Endothelial cell of umbilical vein (primary cell): Measurements from ENCODE around the gene SSC4D. TPM values are rescaled to one million over a fixed set of nuclear protein-coding genes. Genes with fewer than 3 reads are reported as not detected.

Experiments
- BruUV-seq: library from RNA; stranded (reverse); fragments of 400-500 nt; replicated peaks from 2 replicates; lab custom pipeline; 2021; lab: Mats Ljungman, UMichigan
- CTCF ChIA-PET: fragments of 300-600, 350-600 bp; sonication (Branson Sonifier 250); formaldehyde crosslinking; loops from one replicate; lab custom pipeline; 2021; ENCODE audit warnings: antibody characterized with exemption, inconsistent platforms; lab: Charles Lee
- POLR2A ChIA-PET: fragments of 300-600, 350-600 bp; sonication (Branson Sonifier 250); formaldehyde crosslinking; loops from one replicate; lab custom pipeline; 2021; ENCODE audit warnings: antibody characterized with exemption, inconsistent platforms; lab: Charles Lee
- DNase-seq: peaks from one replicate; pipeline ENCODE4 v3.0.0-alpha.2; 2011; ENCODE audit warnings: low read depth, low spot score
- FAIRE-seq: peaks from 2 replicates; lab custom pipeline; 2011; peaks lifted over from hg19 to GRCh38; lab: Jason Lieb, UNC
- H2AFZ ChIP-seq: 2 replicates; pipeline ENCODE4 v1.6.0; 2012; ENCODE audit warnings: low read depth, low read length, control low read depth, inconsistent platforms
- H3K27ac ChIP-seq: 2 replicates; pipeline ENCODE4 v1.5.1; 2011; ENCODE audit warnings: low read depth, mild to moderate bottlenecking, control low read depth, low read length, moderate library complexity; ENCODE audit not compliant: insufficient read depth
- H3K27me3 ChIP-seq, 2 experiments: 2 replicates each; pipeline versions ENCODE4 v1.6.0 to v1.6.1; 2011; ENCODE audit warnings: low read length in 2 of 2, mixed read lengths in 1 of 2; ENCODE audit not compliant: control insufficient read depth in 2 of 2, insufficient read depth in 2 of 2
- H3K36me3 ChIP-seq, 2 experiments: 2 replicates in 1 of 2; 3 replicates in 1 of 2; pipeline ENCODE4 v1.5.1; 2011; ENCODE audit warnings: low read length in 2 of 2, mild to moderate bottlenecking in 1 of 2, moderate library complexity in 1 of 2; ENCODE audit not compliant: control insufficient read depth in 2 of 2, insufficient read depth in 2 of 2; ENCODE audit errors: extremely low read depth in 1 of 2
- H3K4me1 ChIP-seq: 3 replicates; pipeline ENCODE4 v1.5.1; 2011; ENCODE audit warnings: mild to moderate bottlenecking, low read length; ENCODE audit not compliant: control insufficient read depth, insufficient read depth; ENCODE audit errors: extremely low read depth
- H3K4me2 ChIP-seq: 2 replicates; pipeline ENCODE4 v1.6.1; 2011; ENCODE audit warnings: low read length, control low read depth, mixed read lengths; ENCODE audit not compliant: insufficient read depth
- H3K4me3 ChIP-seq, 3 experiments: fragments of 200-600 bp in 1 of 3; sonication (generic), shearing (Covaris generic) in 1 of 3; replicated peaks in 1 of 3; 2 replicates each; pipeline ENCODE4 v1.5.1; 2011 to 2016; ENCODE audit warnings: control low read depth in 3 of 3, low read length in 3 of 3, mild to moderate bottlenecking in 2 of 3, inconsistent platforms in 1 of 3, low read depth in 1 of 3, moderate library complexity in 1 of 3; ENCODE audit not compliant: insufficient read depth in 1 of 3
- H3K79me2 ChIP-seq: 2 replicates; pipeline ENCODE4 v1.6.0; 2012; ENCODE audit warnings: low read length, inconsistent platforms; ENCODE audit not compliant: control insufficient read depth, insufficient read depth
- H3K9ac ChIP-seq: replicated peaks from 2 replicates; pipeline ENCODE3; 2011; ENCODE audit warnings: low read length, control low read depth; ENCODE audit not compliant: insufficient read depth; ENCODE audit errors: extremely low read depth
- H3K9me1 ChIP-seq: replicated peaks from 3 replicates; pipeline ENCODE4 v1.6.0; 2011; ENCODE audit warnings: mild to moderate bottlenecking, low read length; ENCODE audit not compliant: control insufficient read depth, insufficient read depth; ENCODE audit errors: extremely low read depth
- H3K9me3 ChIP-seq: replicated peaks from 2 replicates; pipeline ENCODE4 v1.5.1; 2012; ENCODE audit warnings: low read length, inconsistent platforms; ENCODE audit not compliant: control insufficient read depth, insufficient read depth
- H4K20me1 ChIP-seq: replicated peaks from 2 replicates; pipeline ENCODE3; 2011; ENCODE audit warnings: mild to moderate bottlenecking, low read length; ENCODE audit not compliant: control insufficient read depth, insufficient read depth; ENCODE audit errors: extremely low read depth
- EZH2 ChIP-seq: IDR thresholded peaks from 2 replicates; pipeline ENCODE4 v1.6.1; 2012; ENCODE audit warnings: borderline replicate concordance, low read depth, mild to moderate bottlenecking, moderate library complexity, low read length, inconsistent platforms; ENCODE audit not compliant: severe bottlenecking
- FOS ChIP-seq: IDR thresholded peaks from 2 replicates; pipeline ENCODE4 v1.6.1; 2011; ENCODE audit warnings: mild to moderate bottlenecking, low read length, moderate library complexity, borderline replicate concordance; ENCODE audit not compliant: insufficient read depth
- GATA2 ChIP-seq: IDR thresholded peaks from 2 replicates; pipeline ENCODE4 v1.7.0; 2011; ENCODE audit warnings: low read depth, mild to moderate bottlenecking, moderate library complexity, mixed read lengths, low read length; ENCODE audit not compliant: insufficient read length, insufficient read depth
- JUN ChIP-seq: IDR thresholded peaks from 2 replicates; pipeline ENCODE4 v1.6.1; 2011; ENCODE audit warnings: borderline replicate concordance, low read depth; ENCODE audit not compliant: insufficient read length, insufficient read depth
- MYC ChIP-seq: IDR thresholded peaks from one replicate; pipeline ENCODE4 v1.6.1; 2011; ENCODE audit warnings: mild to moderate bottlenecking, low read depth, low read length
- POLR2A ChIP-seq: IDR thresholded peaks from 2 replicates; pipeline ENCODE4 v1.6.1; 2012; ENCODE audit warnings: low read depth, mild to moderate bottlenecking, control low read depth, low read length
- POLR2AphosphoS5 ChIP-seq: IDR thresholded peaks from 2 replicates; pipeline ENCODE4 v1.6.1; 2012; ENCODE audit warnings: low read depth, mild to moderate bottlenecking, control low read depth, low read length, moderate library complexity; ENCODE audit not compliant: insufficient read depth
- dilution Hi-C: fragments of 300-500 bp; cut with MboI; formaldehyde crosslinking; loops from one replicate; pipeline ENCODE4 v1.15.0; 2019; ENCODE audit warnings: low sequenced_read_pairs; ENCODE audit not compliant: extremely low pct_ligation_motif_present
- intact Hi-C: fragments of 100-400 bp; cut with micrococcal nuclease; formaldehyde crosslinking; loops from one replicate; pipeline ENCODE4 v1.10.0; 2022
- polyA plus RNA-seq, 4 experiments: library from polyadenylated mRNA; depleted of rRNA in 3 of 4; stranded (reverse) in 3 of 4; unstranded in 1 of 4; fragments of >200 nt; gene quantifications; 2 replicates each; pipeline versions ENCODE4 v1.2.1 to v1.2.3, GENCODE V29; 2011 to 2012; ENCODE audit warnings: missing spikeins in 1 of 4
- total RNA-seq: library from RNA; stranded (reverse); gene quantifications from 2 replicates; pipeline ENCODE4 v1.2.3, GENCODE V29; 2021
- TF ChIP-seq, protein P1 (sequence below), 2 donors: IDR thresholded peaks; 1 replicate in 1 of 2; 2 replicates in 1 of 2; pipeline ENCODE4 v1.5.1; 2011; ENCODE audit warnings: low read length in 2 of 2, mild to moderate bottlenecking in 2 of 2, moderate library complexity in 2 of 2, control low read depth in 1 of 2, inconsistent platforms in 1 of 2, low read depth in 1 of 2; ENCODE audit not compliant: insufficient read depth in 1 of 2; ENCODE audit errors: extremely low read depth in 1 of 2
- TF ChIP-seq, protein P2 (sequence below): IDR thresholded peaks from 2 replicates; pipeline ENCODE4 v1.6.1; 2011; ENCODE audit not compliant: insufficient read depth, insufficient read length

SSC4D gene
- total and polyA plus RNA-seq, 2 donors (not counting 3 experiments of a cell fraction or from before 2014, with no cell fraction given) = 0.46 to 0.88 TPM

DNA sequence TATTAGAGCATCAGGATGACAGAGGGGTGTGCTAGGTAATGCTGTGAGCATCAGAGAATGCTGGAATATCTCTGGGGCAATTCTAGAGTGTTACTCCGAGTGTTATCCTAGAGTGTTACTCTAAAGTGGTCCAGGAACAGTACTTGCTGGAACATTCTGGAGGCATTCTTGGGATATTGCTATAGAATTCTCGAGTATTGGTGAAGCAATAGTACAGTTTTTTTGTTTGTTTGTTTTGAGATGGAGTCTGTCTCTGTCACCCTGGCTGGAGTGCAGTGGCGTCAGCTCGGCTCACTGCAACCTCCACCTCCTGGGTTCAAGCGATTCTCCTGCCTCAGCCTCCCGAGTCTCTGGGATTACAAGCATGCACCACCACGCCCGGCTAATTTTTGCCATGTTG lies 12.6 kb downstream of the SSC4D start:
- BruUV-seq = no TSS peak
- no peak overlapping the region for H3K4me2 ChIP-seq
- H3K9me3 ChIP-seq = no peaks in the 10 kb centered on the region
- ChIA-PET POLR2A (no interaction called here), CTCF (no interaction called here)
- H3K4me1 ChIP-seq = peaks cover 4% of the 10 kb centered on the region
- no peaks in the 10 kb centered on the region for H3K27me3 ChIP-seq
- H3K27ac ChIP-seq = no peak overlapping the region
- no peak for DNase-seq
- dilution Hi-C loops (no loop called here), intact Hi-C loops (loop anchor here (1.0 kb wide), 1 partner anchor 38 kb away; no protein-coding TSS in a partner anchor)
- TF ChIP-seq, protein P1, sequence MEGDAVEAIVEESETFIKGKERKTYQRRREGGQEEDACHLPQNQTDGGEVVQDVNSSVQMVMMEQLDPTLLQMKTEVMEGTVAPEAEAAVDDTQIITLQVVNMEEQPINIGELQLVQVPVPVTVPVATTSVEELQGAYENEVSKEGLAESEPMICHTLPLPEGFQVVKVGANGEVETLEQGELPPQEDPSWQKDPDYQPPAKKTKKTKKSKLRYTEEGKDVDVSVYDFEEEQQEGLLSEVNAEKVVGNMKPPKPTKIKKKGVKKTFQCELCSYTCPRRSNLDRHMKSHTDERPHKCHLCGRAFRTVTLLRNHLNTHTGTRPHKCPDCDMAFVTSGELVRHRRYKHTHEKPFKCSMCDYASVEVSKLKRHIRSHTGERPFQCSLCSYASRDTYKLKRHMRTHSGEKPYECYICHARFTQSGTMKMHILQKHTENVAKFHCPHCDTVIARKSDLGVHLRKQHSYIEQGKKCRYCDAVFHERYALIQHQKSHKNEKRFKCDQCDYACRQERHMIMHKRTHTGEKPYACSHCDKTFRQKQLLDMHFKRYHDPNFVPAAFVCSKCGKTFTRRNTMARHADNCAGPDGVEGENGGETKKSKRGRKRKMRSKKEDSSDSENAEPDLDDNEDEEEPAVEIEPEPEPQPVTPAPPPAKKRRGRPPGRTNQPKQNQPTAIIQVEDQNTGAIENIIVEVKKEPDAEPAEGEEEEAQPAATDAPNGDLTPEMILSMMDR (IDR thresholded peaks at IDR 0.05; ENCODE audit: extremely low read depth in 1 of 2, insufficient read depth in 1 of 2, low read depth in 1 of 2, low read length in 2 of 2) = no peak
- TF ChIP-seq MYC (no peak), GATA2 (no peak)
- H3K9ac ChIP-seq = no peak overlapping the region
- no peak for FAIRE-seq
- H4K20me1 ChIP-seq = no peaks in the 10 kb centered on the region
- no peaks in the 10 kb centered on the region for H3K79me2 ChIP-seq
- H3K4me3 ChIP-seq = no peak overlapping the region
- H3K36me3 ChIP-seq = no peaks in the 10 kb centered on the region
- no peaks in the 10 kb centered on the region for H3K9me1 ChIP-seq
- no peak overlapping the region for H2AFZ ChIP-seq

DNA sequence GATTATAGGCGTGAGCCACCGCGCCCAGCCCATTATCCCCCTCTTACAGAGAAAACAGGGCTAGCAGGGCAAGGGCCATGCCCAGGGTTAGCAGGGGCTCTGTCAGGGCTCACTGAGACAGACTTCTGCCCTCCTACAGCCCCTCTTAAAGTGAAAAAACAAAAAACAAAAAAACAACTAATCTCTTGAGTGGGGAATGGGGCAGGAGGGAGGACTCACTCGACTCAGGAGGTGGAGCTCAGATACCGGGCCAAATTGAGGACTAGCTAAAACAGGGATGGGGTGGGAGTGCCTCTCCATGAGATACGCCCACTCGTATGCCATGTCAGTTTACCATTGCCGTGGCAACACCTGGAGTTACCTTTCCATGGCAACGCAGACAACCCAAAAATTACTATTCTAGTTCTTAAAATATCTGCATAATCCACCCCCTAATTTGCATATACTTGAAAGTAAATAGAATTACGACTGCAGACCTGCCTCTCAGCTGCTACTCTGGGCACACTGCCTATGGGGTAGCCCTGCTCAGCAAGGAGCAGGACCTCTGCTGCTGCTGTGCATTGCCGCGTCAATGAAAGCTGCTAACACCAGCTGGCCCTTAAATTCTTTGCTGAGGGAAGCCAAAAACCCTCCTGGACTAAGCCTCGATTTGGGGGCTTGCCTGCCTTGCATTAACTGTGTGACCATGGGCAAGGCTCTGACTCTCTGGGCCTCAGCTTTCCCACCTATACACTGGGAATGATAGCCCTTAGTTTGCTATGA lies 13.4 kb downstream of the SSC4D start:
- no peaks in the 10 kb centered on the region for H3K9me3 ChIP-seq
- H3K9me1 ChIP-seq = no peaks in the 10 kb centered on the region
- H3K4me2 ChIP-seq = no peak overlapping the region
- H2AFZ ChIP-seq = no peak overlapping the region
- no peaks in the 10 kb centered on the region for H3K79me2 ChIP-seq
- H3K27me3 ChIP-seq = no peaks in the 10 kb centered on the region
- peaks cover 4% of the 10 kb centered on the region for H3K4me1 ChIP-seq
- H3K9ac ChIP-seq = no peak overlapping the region
- H3K4me3 ChIP-seq = no peak overlapping the region
- DNase-seq = no peak
- H3K27ac ChIP-seq = no peak overlapping the region
- dilution Hi-C loops (no loop called here), intact Hi-C loops (no loop called here)
- no TSS peak for BruUV-seq
- H3K36me3 ChIP-seq = no peaks in the 10 kb centered on the region
- CTCF ChIA-PET = no interaction called here
- TF ChIP-seq POLR2AphosphoS5 (no peak), FOS (no peak), GATA2 (no peak), JUN (no peak), EZH2 (no peak), MYC (no peak), POLR2A (no peak)
- TF ChIP-seq, protein P2, sequence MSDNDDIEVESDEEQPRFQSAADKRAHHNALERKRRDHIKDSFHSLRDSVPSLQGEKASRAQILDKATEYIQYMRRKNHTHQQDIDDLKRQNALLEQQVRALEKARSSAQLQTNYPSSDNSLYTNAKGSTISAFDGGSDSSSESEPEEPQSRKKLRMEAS = no peak
- TF ChIP-seq, protein P1 (IDR thresholded peaks at IDR 0.05; ENCODE audit: extremely low read depth in 1 of 2, insufficient read depth in 1 of 2, low read depth in 1 of 2, low read length in 2 of 2) = no peak
- POLR2A ChIA-PET = no interaction called here
- no peak for FAIRE-seq
- no peaks in the 10 kb centered on the region for H4K20me1 ChIP-seq
